ENCODE measurements around the gene FBXO46. TPM values are rescaled to one million over a fixed set of nuclear protein-coding genes. Genes with fewer than 3 reads are reported as not detected.

The FBXO46 gene
- total and polyA plus RNA-seq, 10 of the 15 experiments (the other 5 are each of a cell fraction or from before 2014, with no cell fraction given), result 2.5 to 61.5 (median 13.7) TPM

DNA sequence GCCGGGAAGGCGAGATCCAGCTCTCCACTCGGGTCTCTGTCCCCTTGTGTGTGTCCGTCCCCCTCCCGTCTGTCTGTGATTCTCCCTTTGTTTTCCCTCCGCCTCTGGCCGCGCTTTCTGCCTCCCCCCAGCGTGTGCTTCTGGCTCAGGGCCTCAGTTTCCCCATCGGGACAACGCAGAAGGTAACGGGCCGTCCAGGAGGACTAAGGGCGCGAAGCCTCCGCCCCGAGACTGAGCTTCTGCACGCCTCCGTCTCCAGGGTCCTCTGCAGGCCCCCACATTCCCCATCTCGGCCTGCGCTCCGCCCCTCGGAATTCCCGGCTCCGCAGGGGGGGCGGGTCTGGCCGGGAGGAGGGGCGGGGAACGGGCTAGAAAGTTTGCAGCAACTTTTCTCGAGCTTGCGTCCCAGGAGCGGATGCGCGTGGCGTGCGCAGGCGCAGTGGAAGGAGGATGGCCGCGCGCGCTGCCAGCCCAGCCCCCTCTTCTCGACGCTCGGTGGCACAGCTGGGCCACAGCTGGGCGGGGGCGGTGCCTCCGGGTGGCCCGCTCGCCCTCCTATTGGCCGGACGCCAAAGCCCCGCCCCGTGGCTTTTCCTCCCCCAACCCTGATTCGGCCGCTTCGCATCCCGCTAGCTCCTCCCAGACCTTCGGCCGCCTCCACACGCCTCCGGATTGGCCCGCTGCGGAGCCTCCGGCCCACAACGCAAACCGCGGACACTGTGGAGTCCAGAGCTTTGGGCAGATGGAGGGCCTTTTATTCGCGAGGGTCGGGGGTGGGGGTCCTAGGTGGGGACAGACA, 38.5 kb upstream of the FBXO46 start, which contains the start of gene SIX5 (continued):
- TF ChIP-seq, protein P1, sequence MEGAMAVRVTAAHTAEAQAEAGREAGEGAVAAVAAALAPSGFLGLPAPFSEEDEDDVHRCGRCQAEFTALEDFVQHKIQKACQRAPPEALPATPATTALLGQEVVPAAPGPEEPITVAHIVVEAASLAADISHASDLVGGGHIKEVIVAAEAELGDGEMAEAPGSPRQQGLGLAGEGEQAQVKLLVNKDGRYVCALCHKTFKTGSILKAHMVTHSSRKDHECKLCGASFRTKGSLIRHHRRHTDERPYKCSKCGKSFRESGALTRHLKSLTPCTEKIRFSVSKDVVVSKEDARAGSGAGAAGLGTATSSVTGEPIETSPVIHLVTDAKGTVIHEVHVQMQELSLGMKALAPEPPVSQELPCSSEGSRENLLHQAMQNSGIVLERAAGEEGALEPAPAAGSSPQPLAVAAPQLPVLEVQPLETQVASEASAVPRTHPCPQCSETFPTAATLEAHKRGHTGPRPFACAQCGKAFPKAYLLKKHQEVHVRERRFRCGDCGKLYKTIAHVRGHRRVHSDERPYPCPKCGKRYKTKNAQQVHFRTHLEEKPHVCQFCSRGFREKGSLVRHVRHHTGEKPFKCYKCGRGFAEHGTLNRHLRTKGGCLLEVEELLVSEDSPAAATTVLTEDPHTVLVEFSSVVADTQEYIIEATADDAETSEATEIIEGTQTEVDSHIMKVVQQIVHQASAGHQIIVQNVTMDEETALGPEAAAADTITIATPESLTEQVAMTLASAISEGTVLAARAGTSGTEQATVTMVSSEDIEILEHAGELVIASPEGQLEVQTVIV (IDR thresholded peaks at IDR 0.05; ENCODE audit: borderline replicate concordance, partially characterized antibody), result no peak
- TF ChIP-seq HDGF (IDR thresholded peaks at IDR 0.05), result peak; percentile 17; the same call in 1 of the 2 replicates
- TF ChIP-seq, protein P2, sequence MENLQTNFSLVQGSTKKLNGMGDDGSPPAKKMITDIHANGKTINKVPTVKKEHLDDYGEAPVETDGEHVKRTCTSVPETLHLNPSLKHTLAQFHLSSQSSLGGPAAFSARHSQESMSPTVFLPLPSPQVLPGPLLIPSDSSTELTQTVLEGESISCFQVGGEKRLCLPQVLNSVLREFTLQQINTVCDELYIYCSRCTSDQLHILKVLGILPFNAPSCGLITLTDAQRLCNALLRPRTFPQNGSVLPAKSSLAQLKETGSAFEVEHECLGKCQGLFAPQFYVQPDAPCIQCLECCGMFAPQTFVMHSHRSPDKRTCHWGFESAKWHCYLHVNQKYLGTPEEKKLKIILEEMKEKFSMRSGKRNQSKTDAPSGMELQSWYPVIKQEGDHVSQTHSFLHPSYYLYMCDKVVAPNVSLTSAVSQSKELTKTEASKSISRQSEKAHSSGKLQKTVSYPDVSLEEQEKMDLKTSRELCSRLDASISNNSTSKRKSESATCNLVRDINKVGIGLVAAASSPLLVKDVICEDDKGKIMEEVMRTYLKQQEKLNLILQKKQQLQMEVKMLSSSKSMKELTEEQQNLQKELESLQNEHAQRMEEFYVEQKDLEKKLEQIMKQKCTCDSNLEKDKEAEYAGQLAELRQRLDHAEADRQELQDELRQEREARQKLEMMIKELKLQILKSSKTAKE (IDR thresholded peaks at IDR 0.05; ENCODE audit: low read depth, poor library complexity, severe bottlenecking), result no peak
- peak in 1 of 2 experiments; percentile 83; a peak in 2 of 3 replicates for TF ChIP-seq EGR1 (IDR thresholded peaks at IDR 0.05; ENCODE audit: borderline replicate concordance in 1 of 2, low read depth in 2 of 2, low read length in 2 of 2)
- TF ChIP-seq SPI1 (IDR thresholded peaks at IDR 0.05; ENCODE audit: borderline replicate concordance, insufficient read depth, low read depth, low read length), result no peak
- TF ChIP-seq RUNX3 (IDR thresholded peaks at IDR 0.05; ENCODE audit: low read length), result peak; percentile 74
- TF ChIP-seq FOS (IDR thresholded peaks at IDR 0.05; ENCODE audit: borderline replicate concordance, extremely low read depth, insufficient read length), result no peak
- TF ChIP-seq CBX3 (IDR thresholded peaks at IDR 0.05; ENCODE audit: borderline replicate concordance, low read depth), result no peak
- TF ChIP-seq BHLHE40 (IDR thresholded peaks at IDR 0.05; ENCODE audit: borderline replicate concordance in 1 of 2, low read depth in 2 of 2, low read length in 1 of 2), result peak; percentile 29 to 77; a peak in 2 of 4 replicates
- TF ChIP-seq BACH1 (IDR thresholded peaks at IDR 0.05; ENCODE audit: borderline replicate concordance), result peak; percentile 18; the same call in 1 of the 2 replicates
- TF ChIP-seq SUZ12 (IDR thresholded peaks at IDR 0.05; ENCODE audit: unreplicated experiment), result no peak
- no peak for TF ChIP-seq RAD21 (IDR thresholded peaks at IDR 0.05; ENCODE audit: insufficient read depth, low read depth, low read length)
- TF ChIP-seq POLR2A (IDR thresholded peaks at IDR 0.05; ENCODE audit: low read depth, low read length), result peak; percentile 84
- TF ChIP-seq SIN3A (IDR thresholded peaks at IDR 0.05; ENCODE audit: low read depth, low read length), result peak; percentile 92
- no peak for TF ChIP-seq NFXL1 (IDR thresholded peaks at IDR 0.05; ENCODE audit: borderline replicate concordance)
- no peak for TF ChIP-seq EP300 (IDR thresholded peaks at IDR 0.05; ENCODE audit: borderline replicate concordance in 1 of 2, control insufficient read depth in 1 of 2, low read depth in 2 of 2, low read length in 2 of 2)
- TF ChIP-seq, protein P3, sequence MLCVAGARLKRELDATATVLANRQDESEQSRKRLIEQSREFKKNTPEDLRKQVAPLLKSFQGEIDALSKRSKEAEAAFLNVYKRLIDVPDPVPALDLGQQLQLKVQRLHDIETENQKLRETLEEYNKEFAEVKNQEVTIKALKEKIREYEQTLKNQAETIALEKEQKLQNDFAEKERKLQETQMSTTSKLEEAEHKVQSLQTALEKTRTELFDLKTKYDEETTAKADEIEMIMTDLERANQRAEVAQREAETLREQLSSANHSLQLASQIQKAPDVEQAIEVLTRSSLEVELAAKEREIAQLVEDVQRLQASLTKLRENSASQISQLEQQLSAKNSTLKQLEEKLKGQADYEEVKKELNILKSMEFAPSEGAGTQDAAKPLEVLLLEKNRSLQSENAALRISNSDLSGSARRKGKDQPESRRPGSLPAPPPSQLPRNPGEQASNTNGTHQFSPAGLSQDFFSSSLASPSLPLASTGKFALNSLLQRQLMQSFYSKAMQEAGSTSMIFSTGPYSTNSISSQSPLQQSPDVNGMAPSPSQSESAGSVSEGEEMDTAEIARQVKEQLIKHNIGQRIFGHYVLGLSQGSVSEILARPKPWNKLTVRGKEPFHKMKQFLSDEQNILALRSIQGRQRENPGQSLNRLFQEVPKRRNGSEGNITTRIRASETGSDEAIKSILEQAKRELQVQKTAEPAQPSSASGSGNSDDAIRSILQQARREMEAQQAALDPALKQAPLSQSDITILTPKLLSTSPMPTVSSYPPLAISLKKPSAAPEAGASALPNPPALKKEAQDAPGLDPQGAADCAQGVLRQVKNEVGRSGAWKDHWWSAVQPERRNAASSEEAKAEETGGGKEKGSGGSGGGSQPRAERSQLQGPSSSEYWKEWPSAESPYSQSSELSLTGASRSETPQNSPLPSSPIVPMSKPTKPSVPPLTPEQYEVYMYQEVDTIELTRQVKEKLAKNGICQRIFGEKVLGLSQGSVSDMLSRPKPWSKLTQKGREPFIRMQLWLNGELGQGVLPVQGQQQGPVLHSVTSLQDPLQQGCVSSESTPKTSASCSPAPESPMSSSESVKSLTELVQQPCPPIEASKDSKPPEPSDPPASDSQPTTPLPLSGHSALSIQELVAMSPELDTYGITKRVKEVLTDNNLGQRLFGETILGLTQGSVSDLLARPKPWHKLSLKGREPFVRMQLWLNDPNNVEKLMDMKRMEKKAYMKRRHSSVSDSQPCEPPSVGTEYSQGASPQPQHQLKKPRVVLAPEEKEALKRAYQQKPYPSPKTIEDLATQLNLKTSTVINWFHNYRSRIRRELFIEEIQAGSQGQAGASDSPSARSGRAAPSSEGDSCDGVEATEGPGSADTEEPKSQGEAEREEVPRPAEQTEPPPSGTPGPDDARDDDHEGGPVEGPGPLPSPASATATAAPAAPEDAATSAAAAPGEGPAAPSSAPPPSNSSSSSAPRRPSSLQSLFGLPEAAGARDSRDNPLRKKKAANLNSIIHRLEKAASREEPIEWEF (IDR thresholded peaks at IDR 0.05; ENCODE audit: insufficient replicate concordance, low read depth, low read length), result peak; percentile 94
- no peak for TF ChIP-seq ZSCAN29 (IDR thresholded peaks at IDR 0.05)
- TF ChIP-seq SMAD5 (IDR thresholded peaks at IDR 0.05; ENCODE audit: low read depth), result 0 out of 2 replicates have a peak, but pooled peaks have one; percentile 36
